ENCODE measurements around the gene RPP38.
A peak's percentile ranks its signal among the peaks of the same experiment; 100 is the strongest.

RPP38 gene, protein sequence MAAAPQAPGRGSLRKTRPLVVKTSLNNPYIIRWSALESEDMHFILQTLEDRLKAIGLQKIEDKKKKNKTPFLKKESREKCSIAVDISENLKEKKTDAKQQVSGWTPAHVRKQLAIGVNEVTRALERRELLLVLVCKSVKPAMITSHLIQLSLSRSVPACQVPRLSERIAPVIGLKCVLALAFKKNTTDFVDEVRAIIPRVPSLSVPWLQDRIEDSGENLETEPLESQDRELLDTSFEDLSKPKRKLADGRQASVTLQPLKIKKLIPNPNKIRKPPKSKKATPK

DNA sequence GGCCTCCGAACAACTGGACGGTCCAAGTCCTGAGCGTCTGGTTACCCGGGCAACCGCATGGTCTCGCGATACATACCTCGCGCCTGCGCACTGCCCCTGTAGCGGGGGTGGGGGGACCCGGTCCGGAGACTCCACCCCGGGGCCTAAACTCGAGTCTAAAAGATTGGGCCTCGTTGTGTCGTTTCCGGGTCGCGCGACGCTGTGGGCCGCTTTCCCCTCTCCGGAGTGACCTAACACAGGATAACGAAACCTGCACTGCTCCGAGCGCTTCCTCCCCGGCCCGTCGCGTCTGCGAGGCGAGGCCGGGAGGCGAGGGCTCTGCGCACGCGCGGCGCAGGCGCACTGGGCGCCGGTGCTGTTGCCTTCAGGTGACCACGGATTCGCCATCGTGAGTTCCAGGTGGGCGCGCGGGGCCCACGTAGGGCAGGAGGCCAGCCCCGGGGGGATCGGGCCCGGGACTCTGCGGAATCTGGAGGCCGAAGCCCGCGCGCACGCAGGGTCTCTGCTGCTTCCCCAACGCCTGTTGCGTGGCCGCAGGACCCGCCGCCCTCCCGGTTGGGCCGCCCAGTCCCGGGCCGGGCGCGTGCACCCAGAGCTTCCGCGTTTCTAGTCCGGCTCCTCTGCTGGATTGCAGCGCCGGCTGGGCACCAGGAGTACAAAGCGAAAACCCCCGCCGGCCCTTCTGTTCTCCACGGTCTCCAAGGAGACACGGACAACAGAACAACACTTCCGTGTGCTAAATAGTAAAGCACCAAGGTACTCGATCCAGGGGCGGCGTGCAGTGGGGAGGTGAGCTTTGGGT lies at the start of gene RPP38:
Gene RPP38 (plus strand): TSS at position 345 of the 802 bp plus-strand sequence. CDS start 5,960 bp downstream, outside the sequence.
- peak; percentile 96 for DNase-seq

DNA sequence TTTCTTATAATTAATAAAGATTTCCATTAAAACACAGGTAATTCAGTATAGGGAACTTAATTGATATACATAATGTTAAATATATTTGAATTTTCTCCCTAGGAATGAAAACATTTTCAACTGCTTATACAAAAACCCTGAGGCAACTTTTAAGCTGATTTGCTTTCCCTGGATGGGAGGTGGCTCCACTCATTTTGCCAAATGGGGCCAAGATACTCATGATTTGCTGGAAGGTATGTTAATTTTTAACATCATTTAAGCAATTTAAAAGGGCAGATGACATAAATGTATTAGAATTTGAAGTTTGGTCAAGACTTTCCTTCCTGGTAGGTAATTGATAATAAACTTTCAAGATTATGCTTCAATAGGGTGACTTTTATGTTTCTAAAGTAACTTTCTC lies 47.6 kb upstream of the RPP38 start:
- no peak for DNase-seq

DNA sequence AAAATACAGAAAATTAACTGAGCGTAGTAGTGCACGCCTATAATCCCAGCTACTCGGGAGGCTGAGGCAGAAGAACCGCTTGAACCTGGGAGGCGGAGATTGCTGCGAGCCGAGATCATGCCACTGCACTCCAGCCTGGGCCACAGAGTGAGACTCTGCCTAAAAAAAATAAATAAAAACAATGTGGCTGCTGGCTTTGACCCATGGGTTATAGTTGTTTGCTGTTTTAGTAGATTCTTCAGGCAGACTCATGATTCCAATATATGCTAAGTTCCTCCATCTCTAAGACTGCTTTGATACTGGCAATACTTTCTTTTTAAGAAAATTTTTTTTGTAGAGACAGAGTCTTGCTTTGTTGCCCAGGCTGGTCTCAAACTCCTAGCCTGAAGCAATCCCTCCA lies 45.0 kb upstream of the RPP38 start:
- no peak for DNase-seq

DNA sequence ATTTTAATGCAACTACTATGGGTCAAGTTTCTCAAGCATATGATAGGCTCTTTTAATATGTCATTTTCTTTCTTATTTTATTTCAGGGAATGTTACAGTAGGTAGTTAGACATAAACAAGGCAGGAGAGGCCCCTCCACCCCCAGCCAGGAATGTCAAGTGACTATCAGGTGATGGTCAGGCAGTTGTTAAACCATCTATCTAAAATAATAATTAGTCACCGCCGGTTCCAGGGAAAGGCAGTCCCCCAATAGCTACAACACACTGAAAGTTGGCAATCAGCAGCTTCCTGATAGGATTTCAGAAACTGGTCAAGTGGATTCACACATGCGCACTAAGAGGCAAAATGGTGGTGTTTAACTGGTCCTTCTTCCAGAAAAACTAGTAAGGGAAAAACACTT lies 44.1 kb upstream of the RPP38 start:
- DNase-seq = no peak

DNA sequence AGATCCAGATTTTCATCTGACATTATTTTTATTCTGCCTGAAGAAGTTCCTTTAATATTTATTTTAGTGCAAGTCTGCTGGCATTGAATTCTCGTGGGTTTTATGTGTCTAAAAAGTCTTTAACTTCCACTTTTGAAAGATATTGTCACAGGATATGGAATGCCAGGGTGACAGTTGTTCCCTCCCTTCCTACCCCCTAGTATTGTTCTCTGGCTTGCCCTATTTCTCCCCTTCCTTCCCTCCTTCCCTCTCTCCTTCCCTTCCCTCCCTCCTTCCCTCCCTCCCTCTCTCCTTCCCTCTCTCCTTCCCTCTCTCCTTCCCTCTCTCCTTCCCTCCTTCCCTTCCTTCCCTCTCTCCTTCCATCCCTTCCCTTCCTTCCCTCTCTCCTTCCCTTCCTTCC lies 38.5 kb upstream of the RPP38 start:
- no peak for DNase-seq

DNA sequence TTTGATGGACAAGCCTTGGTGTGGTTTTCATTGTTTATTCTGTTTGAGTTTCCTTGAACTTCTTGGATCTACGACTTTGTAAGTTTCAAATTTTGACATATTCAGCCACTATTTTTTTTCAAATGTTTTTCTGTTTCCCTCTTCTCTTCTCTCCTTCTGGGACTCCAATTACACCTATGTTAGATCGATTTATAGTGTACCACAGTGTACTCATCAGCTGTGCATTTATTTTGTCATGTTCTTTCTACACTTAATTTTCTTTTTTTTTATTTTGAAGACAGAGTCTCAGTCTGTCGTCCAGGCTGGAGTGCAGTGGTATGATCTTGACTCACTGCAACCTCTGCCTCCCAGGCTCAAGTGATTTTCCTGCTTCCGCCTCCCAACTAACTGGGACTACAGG lies 37.2 kb upstream of the RPP38 start:
- DNase-seq = no peak

DNA sequence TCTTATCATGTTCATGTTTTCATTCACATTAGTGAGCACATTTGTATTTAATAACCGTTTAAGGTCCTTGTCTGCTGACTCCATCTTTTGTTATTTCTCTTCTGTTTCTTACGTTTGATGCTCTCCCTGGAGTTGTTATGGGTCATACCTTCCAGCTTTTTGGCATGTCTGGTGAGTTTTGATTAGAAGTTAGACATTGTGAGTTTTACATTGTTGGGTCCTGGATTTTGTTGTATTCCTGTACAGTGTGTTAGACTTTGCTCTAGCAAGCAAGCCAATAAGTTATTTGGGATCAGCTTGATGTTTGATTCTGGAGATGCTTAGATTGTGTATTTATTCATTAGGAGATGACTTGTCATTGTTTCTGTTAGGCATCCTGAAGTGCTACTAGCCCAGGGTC lies 36.5 kb upstream of the RPP38 start:
- no peak for DNase-seq

DNA sequence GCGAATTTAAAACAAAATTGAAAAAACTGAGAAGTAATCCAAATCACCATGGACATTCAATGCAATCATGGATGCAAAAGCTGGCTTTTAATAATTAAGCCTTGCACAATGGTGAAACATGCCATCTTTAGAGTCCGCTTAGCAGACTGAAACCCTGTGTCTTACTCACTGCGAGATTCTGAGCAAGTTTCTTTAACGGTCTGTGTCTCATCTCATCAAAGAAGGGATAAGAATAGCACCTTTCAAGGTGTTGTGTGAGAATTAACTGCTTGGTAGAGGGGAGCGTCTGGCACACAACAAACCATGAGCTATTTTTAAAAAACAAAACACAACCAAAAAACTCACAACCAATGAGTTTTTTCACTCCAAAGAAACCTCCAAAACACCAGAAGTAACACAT lies 30.0 kb upstream of the RPP38 start:
- DNase-seq = no peak

DNA sequence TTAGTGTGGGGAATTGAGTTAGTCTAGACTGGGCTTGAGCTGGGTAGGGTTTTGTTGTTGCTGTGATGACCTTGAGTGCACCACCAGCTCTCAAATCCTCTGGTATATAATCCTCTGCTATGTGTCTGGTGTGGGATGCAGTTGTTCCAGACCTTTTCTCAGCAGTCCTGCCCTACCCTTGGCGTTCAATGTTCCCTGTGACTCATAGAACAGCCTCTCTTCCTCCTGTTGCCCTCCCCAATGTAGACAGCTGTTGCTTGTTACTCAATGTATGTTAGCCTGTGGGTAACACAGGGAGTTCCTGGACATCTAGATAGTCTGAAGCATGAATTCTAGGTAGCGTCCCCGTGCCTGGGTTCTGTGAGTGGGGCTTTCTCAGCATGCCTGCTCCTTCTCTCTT lies 28.4 kb upstream of the RPP38 start:
- DNase-seq = no peak

DNA sequence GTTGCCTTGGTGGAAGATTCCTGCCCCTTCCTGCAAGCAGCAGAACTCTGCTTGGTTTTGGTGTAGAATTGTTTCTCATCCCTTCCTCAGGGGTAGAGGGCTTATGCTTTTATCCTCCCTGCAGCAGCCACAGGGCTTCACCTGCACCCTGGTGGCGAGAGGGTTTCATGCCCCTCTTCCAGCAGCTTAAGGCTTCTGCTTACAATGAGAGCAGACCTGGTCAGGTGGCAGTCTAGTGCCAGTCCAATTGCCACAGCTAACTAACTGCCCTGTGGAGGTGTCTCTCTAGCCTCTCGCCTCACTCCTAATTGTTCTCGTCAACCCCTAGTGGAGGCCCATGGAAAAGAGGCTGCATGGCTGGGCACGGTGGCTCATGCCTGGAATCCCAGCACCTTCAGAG lies 27.9 kb upstream of the RPP38 start:
- DNase-seq = no peak

DNA sequence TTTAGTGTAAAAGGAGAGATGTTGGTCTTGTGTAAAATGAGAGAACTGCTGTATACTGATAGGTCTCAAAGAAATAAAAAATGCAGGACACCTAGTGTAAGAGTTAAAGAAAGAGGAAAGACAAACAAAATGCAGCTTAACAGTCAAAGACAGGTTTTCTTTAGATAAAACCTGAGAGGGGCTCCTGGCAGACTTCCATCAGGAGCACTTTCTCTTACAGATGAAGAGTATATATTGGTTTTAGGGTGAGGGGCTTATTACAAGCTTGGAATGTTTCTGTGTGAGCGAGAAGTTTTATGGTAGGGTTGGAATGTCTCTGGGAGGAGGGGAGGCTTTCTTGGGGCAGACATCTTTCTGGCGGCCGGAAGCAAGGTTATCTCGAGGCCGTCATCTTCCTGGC lies 24.8 kb upstream of the RPP38 start:
- DNase-seq = no peak

DNA sequence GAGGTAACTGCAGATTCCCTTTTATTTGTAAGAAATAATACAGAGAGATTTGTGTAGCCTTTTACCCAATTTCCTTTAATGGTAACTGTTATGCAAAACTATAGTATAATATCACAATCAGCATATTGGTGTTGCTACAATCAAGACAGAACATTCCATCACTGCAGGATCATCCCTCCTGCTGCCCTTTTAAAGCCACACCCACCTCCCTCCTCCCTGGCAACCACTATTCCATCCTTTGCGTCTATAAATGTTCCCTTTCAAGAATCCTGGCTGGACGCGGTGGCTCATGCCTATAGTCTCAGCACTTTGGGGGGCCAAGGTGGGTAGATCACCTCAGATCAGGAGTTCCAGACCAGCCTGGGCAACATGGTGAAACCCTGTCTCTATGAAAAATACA lies 21.7 kb upstream of the RPP38 start:
- no peak for DNase-seq

DNA sequence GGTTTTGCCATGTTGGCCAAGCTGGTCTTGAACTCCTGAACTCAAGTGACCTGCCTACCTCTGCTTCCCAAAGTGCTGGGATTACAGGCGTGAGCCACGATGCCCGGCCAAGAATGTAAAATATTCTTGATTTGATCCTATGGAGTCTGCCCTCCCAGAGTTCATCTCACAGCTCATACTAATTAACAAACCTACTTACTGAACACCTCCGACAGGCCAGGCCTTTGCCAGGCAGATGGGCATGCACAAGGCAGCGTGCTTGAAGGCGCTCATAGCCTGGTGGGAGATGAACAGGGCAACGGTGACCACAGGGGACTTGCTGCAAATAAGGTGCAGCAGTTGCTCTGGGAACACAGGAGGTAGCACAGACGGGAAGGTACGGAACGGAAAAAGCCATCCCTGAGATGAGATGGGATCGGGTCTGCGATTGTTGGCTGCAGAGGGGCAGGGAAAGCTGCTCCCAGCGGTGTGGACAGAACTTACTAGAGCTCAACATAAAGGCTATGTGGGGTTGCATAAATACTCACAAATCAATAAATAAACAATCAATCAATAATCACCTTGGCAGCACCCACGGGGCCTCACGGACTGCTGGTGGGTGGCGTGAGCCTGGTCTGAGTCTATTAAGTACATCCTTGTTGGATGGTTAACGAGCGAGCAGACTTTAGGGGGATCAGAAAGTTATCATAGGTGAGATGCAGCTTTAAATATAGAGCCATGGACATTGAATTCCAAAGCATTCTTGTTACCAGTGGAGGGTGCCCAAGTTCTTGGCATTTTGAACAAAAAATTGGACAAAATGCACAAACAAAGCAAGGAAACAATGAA lies 13.3 kb upstream of the RPP38 start:
- DNase-seq = no peak

DNA sequence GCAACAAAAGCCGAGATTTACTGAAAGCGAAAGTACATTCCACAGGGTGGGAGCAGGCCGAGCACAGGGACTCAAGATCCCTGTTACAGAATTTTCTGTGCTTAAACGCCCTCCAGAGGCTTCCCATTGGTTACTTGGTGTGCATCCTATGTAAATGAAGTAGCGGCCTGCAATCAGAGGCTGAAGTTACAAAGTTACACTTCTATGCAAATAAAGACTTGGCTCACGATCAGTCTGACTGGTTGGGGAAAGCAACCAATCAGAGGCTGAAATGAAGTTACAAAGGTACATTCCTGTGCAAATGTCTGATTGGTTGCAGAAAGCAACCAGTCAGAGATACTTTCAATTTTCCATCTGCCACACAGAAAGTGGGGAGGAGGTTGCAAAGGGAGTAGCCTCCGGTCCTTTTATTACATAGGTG lies 12.6 kb upstream of the RPP38 start:
- DNase-seq = no peak

DNA sequence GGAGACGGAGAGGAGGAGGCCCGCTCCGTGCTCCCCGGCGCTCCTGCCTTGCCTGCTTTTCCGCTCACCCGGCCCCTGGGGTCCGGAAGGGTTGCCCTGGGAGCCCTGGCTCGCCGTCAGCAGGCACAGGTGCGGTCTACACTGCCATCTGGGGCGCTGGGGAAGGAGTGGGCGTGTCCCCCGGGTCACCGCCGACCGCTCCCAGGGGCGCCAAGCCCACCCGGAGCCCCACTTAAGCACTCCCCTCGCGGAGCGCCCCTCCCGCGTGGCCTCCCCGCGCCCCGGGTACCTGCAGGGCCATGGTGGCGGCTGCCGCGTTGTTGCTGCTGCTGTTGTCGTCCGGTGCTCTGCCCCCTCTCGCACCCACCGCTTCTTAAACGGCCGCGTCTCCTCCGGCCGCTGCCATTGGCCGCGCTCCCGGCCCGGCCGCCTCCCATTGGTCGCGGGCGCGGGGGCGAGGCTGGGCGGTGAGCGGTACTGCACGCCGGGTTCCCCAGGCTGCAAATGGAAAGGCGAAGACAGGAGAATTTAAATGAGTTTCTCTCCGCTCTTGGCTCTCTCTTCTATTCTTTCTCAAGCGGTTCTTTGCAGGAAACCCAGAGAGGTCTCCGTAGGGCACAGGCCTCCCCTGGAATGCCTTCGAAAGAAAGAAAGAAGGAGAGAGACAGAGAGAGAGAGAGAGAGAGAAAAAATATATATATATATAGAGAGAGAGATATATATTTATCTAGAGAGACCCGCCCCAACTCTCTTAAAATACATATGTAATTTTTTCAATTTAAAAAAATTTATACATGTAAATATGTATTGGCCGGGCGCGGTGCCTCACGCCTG lies 8.5 kb upstream of the RPP38 start, which contains the start of gene ACBD7:
Gene ACBD7 (minus strand): TSS at position 349 of the 834 bp plus-strand sequence. CDS start 48 bp downstream, at position 301.
- peak; percentile 84 for DNase-seq

DNA sequence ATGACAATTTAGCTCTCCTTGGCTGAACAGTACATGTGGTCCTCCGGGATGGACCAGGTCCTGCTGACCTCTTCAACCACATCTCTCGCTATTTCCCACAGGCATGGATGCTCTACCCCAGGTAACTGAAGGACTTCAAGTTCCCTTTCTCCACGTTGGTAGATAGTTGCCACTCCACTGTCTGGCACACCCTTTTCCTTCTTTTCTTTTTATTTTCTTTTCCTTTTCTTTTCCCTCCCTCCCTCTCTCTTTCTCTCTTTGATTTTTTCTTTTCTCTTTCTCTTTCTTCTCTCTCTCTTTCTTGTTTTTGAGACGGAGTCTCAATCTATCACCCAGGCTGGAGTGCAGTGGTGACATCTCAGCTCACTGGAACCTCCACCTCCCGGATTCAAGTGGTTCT lies 5.7 kb upstream of the RPP38 start:
- no peak for DNase-seq

DNA sequence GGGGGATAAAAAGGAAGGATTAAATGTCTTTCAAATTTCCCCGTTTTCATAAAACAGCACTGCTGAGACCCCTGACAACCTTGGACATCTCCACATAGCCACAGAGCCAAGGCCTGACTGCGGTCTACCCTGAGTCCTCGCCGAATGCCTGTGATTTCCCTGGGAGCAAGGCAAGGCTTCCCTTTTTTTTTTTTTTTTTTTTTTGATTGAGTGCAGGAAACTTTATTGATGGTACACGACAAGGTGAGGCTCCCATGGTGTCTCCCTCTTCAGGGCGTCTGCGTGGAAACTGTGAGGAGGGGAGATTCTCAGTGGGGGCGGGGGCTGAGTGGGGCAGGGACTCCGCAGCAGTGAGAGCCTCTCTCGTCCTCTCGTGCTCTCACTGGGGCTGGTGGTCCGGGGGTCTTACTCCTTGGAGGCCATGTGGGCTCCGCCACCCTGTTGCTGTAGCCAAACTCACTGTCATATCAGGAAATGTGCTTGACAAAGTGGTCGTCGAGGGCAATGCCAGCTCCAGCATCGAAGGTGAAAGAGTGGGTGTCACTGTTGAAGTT lies 4.2 kb upstream of the RPP38 start:
- no peak for DNase-seq

DNA sequence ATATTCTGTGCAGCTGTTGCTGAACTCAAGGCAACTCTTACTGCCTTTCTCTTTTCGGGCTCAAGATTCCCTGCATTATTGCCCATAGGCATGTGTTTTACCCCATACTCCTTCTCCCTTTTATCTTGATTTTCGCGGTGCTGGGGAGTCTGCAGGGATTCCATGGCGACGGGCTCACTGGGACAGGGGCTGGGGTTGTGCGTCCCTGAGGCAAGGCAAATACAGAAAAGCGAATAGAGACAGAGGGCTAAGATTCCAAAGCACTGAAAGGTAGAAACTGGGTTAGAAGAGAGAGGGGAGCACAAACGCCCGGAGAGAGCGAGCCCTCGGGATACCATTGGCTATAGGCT lies 519 bp upstream of the RPP38 start:
- no peak for DNase-seq

DNA sequence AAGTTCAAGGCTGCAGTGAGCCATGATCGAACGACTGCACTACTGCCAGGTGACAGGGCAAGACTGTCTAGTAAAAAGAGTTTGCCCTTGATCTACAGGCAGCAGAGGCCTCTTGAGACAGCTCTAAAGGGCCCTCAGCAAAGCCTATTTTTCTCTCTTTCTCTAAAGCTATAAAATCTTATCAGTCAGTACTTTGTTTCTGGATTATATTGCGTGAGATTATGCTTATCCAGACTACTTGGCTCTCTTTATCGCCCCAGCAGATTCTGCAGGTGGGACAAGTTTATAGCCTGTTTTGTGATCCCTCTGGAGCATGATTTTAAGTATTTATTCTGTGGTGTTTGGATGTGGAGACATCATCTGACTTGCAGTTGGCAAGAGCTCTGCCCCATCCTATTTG lies 2.7 kb downstream of the RPP38 start:
- no peak for DNase-seq

DNA sequence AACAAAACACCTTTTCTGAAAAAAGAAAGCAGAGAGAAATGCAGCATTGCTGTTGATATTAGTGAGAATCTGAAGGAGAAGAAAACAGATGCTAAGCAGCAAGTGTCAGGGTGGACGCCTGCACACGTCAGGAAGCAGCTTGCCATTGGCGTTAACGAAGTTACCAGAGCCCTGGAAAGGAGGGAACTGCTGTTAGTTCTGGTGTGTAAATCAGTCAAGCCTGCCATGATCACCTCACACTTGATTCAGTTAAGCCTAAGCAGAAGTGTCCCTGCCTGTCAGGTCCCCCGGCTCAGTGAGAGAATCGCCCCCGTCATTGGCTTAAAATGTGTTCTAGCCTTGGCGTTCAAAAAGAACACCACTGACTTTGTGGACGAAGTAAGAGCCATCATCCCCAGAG lies 6.4 kb downstream of the RPP38 start:
- DNase-seq = no peak

DNA sequence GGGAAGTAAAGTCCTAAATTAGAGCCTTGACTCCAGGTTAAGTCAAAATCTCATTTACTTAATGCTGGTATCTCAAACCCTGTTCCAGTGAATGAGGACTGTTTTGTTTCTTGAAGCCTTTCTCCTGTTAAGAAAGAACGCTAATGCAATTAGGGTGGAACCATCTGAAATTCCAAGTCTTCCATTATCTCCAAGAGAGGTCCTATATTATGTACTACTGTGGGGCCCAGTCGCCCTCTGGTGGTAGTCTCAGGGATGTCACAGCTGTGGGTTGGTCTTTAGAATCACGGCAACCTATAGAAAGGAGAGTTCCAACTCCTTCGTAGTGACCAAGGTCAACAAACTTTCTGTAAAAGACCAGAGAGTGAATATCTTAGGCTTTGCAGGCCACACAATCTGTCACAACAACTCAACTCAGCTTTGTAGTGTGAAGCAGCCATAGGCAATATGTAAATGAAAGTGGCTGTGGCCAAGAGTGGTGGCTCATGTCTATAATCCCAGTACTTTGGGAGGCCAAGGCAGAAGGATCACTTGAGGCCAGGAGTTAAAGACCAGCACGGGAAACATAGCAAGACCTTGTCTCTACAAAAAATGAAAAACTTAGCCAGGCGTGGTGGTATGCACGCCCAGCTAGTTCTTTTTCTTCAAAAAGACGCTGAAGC lies 9.3 kb downstream of the RPP38 start:
- peak; percentile 70 for DNase-seq

DNA sequence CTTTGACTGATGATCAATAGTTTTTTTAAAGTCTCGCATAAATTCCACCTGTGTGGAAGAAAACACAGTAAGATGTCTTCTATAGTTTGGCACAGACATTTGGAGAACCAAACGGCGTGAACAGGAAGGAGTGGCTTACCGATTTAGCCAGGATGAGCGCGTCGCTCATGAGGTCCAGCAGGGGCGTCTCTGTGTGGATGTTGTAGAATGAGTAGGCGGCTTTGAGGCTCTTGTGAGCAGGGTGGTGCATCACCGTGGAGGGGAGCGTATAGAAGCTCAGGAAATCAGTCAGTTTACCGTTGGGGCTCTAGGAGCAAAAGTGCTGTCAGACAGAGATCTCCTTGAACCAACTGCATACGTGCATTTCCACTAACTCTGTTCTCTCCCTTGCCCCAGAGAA lies 15.5 kb downstream of the RPP38 start:
- DNase-seq = no peak

All from activated naive CD4-positive, alpha-beta T cell treated with Interleukin-2 at 50 U/mL for 16 hours (primary cell).